PC-3 (cell line): ENCODE data around the gene CNGA1.

Experiments used
- CTCF ChIP-seq: fragments of 300-600 bp; sonication (generic); conservative IDR thresholded peaks from 2 replicates; pipeline ENCODE4 v1.5.1; 2017; ENCODE audit warnings: antibody characterized with exemption, low read depth, mild to moderate bottlenecking, low read length
- EZH2phosphoT487 ChIP-seq: fragments of 300-600 bp; sonication (generic); IDR thresholded peaks from 2 replicates; pipeline ENCODE4 v1.6.1; 2018; ENCODE audit warnings: mild to moderate bottlenecking, antibody characterized with exemption, low read length, borderline replicate concordance

- TF ChIP-seq CTCF (no peak), EZH2phosphoT487 (no peak)
Observed at GRCh38 chr4:48031802-48032525, 15.5 kb upstream of the CNGA1 start.
